Spleen (tissue), 3 donors: Measurements from ENCODE around the gene GNG7.

Experiments used
- POLR2A ChIP-seq, 3 donors: fragments of 450-650 bp; IDR thresholded peaks; one replicate each; pipeline ENCODE4 v1.5.1; 2017; ENCODE audit warnings: antibody characterized with exemption in 3 of 3, mild to moderate bottlenecking in 1 of 3
- POLR2AphosphoS5 ChIP-seq, 3 donors: sonication (generic); formaldehyde crosslinking; IDR thresholded peaks; one replicate each; pipeline ENCODE4 v1.5.1; 2017; ENCODE audit warnings: antibody characterized with exemption in 3 of 3

DNA sequence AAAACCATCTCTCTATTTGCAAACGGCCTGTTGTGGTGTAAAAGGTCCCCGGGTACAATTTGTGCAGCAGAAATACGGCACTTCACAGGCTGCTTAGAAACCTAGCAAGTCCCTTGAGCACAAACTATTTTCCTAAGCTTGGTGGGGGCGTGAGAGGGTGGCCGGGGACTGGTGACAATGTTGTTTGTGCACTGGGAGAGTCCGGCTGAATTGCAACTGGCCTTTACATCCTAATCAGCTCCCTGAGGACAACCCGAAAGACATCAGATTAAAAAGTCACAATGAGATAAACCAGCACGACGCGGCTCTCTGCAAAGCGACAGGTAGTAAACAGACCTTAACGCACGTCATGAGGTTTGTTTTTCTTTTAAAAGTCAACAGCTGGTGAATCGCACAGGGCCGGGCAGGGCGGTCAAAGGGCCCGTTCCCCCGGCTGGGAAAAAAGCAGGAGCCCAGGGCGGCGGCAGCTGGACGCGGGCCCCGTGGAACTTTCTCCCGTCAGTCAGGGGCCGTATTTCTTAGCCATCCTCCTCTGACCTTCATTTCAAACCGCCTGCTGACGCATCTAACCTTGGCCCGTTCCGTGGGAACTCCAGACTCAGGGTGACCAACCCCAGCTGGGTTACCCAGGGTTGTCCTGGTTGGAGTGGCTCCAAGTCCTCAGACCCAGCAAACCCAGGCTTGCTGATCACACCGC lies 114.3 kb downstream of the GNG7 start:
- no peak for TF ChIP-seq POLR2A (IDR thresholded peaks at IDR 0.05)
- TF ChIP-seq POLR2AphosphoS5 (IDR thresholded peaks at IDR 0.05), result peak; percentile 63 to 65 (median 63)
